22Rv1 (cell line): ENCODE measurements around the gene ZNFX1.
A peak's percentile ranks its signal among the peaks of the same experiment; 100 is the strongest.

Experiments
- CTCF ChIP-seq: fragments of 450-650 bp; IDR thresholded peaks from 2 replicates; pipeline ENCODE4 v1.5.1; 2017; ENCODE audit warnings: mild to moderate bottlenecking
- ZFX ChIP-seq: fragments of 450-650 bp; IDR thresholded peaks from 2 replicates; pipeline ENCODE4 v1.6.1; 2017; ENCODE audit warnings: antibody characterized with exemption, borderline replicate concordance

GRCh38 chr20:49245921-49246740, 31.7 kb downstream of the ZNFX1 start:
- peak; percentile 75 for TF ChIP-seq CTCF
- no peak for TF ChIP-seq ZFX
